Keratinocyte (primary cell): ENCODE data around the gene FBRS.

Experiments used
- CTCF ChIP-seq, 3 experiments: IDR thresholded peaks in 1 of 3; conservative IDR thresholded peaks in 1 of 3; optimal IDR thresholded peaks in 1 of 3; 2 replicates in 2 of 3; 3 replicates in 1 of 3; pipeline versions ENCODE3 to v1.5.1; 2011; ENCODE audit warnings: low read length in 3 of 3, mild to moderate bottlenecking in 3 of 3, moderate library complexity in 2 of 3, control low read depth in 1 of 3, inconsistent platforms in 1 of 3; ENCODE audit not compliant: insufficient read depth in 2 of 3; ENCODE audit errors: extremely low read depth in 1 of 3
- EZH2 ChIP-seq: IDR thresholded peaks from one replicate; pipeline ENCODE4 v1.6.1; 2012; ENCODE audit warnings: inconsistent platforms, mild to moderate bottlenecking, low read length, moderate library complexity

DNA sequence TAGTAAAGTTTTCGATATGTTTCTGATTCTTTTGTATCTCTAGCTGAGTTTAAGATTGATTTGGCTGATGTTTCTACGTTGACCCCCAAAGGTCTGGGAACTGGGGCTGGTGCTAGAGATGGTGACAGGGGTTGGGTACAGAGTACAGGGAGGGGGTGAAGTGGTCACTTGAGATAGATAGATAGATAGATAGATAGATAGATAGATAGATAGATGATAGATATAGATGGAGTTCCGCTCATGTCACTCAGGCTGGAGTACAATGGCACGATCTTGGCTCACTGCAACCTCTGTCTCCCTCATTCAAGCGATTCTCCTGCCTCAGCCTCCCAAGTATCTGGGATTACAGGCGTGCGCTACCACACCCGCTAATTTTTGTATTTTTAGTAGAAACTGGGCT is 1.8 kb upstream of the FBRS start:
- TF ChIP-seq CTCF (optimal IDR thresholded peaks at IDR 0.05 in 1 of 3, IDR thresholded peaks at IDR 0.05 in 1 of 3, conservative IDR thresholded peaks at IDR 0.05 in 1 of 3; ENCODE audit: extremely low read depth in 1 of 3, insufficient read depth in 2 of 3, low read length in 3 of 3) (no peak), EZH2 (no peak)
